Hair follicular keratinocyte (primary cell): ENCODE data around the gene PNN. TPM values are rescaled to one million over a fixed set of nuclear protein-coding genes. Genes with fewer than 3 reads are reported as not detected.

ENCODE experiments used
- total RNA-seq: library from RNA; depleted of rRNA; stranded (reverse); fragments of >200 nt; gene quantifications from 2 replicates; pipeline ENCODE4 v1.2.3, GENCODE V29; 2015

Gene PNN
- 15.2 and 20.5 TPM in 2 replicates for total RNA-seq

DNA sequence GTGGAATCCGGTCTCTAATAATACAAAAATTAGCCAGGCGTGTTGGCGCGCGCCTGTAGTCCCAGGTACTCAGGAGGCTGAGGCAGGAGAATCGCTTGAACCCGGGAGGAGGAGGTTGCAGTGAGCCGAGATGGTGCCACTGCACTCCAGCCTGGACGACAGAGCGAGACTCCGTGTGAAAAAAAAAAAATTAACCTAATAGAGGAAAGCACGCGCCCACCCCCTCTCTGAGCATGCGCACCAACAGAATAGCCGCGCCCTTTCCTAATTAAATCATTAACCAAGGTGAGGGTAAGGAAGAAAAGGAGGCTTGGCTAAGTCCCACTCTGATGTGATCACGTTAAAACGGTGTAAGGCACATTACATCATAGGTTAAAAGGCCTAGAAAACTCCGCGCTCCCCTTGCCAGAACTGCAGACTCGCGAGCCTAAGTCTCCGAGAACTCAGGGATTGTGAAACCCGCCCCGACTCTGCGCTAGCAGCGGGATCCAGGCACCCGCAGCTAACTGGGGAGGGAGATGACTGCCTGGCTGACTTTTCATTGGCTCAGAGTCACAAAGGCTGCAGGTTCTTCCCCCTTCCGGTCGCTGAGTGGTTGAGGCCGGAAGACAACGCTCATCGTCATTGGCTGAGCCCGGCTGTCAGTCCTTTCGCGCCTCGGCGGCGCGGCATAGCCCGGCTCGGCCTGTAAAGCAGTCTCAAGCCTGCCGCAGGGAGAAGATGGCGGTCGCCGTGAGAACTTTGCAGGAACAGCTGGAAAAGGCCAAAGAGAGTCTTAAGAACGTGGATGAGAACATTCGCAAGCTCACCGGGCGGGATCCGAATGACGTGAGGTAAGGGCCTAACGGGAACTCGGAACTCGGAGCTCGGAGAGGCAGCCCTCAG is at the start of gene PNN:
PNN (plus strand) TSS at position 695 of the 885 bp plus-strand sequence; CDS start at position 721, 26 bp downstream.

Other genes with a start within 250 kb of the PNN start
- gene SEC23A, start 72.0 kb upstream of the PNN start, total RNA-seq = 80.5 and 85.4 TPM in 2 replicates
- gene GEMIN2, start 60.9 kb upstream of the PNN start, total RNA-seq = 37.5 and 55.2 TPM in 2 replicates
- 13.3 and 16.0 TPM in 2 replicates for gene TRAPPC6B, start 4.9 kb upstream of the PNN start, total RNA-seq
- 15.3 and 19.8 TPM in 2 replicates for gene MIA2, start 58.7 kb downstream of the PNN start, total RNA-seq